ENCODE measurements around the gene KRTAP10-5.
"Not testable (repeated sequence)": the region's sequence is repeated elsewhere in the genome, so short reads cannot be mapped to it uniquely, and the experiment has no call there.

The KRTAP10-5 gene

DNA sequence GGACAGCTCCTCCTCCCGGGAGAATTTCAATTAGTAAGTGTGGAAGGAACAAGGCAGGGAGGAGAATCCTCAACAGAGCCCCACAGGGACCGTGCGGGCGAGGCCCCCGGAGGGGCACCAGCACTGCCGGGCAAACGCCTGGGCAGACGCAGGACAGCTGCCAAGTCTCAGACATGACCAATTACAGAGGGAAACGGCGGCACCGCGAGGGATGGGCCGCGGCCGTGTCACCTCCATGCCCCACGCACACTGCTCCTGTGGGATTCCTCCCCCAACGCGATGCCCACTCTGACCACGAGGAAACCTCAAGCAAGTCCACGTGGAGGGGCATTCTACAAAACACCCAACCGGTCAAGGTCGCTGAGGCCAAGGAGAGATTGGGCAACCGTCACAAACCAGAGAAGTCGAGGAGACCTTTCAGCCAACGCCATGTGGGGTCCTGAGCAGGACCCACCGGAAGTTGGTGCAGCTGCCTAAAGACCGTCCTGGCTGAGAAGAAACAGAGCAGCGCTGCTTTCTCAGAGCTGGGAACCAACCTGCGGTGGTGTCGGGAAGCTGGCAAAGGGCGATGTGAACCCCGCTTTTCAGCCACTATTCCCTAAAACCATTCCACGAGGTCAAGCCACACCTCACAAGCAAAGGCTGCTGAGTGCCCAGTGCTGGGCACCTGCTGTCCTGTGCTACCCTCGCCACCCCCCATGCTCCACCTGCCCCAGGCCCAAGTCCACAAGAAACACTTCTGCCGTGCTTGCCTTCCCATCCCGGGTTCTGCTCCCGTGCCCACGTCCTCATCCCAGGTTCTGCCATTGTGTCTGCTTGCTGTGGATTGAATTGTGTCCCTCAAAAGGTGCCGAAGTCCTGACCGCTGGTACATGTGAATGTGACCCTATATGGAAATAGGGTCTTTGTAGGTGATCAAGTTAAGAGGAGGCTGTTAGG is 8.3 kb downstream of the KRTAP10-5 start:
- no peak for DNase-seq (ENCODE audit: low spot score)

GRCh38 chr21:44571296-44571695 is 9.1 kb downstream of the KRTAP10-5 start:
- DNase-seq (ENCODE audit: low spot score), result no peak

GRCh38 chr21:44569861-44570517 is 10.4 kb downstream of the KRTAP10-5 start:
- DNase-seq (ENCODE audit: low spot score), result no peak

DNA sequence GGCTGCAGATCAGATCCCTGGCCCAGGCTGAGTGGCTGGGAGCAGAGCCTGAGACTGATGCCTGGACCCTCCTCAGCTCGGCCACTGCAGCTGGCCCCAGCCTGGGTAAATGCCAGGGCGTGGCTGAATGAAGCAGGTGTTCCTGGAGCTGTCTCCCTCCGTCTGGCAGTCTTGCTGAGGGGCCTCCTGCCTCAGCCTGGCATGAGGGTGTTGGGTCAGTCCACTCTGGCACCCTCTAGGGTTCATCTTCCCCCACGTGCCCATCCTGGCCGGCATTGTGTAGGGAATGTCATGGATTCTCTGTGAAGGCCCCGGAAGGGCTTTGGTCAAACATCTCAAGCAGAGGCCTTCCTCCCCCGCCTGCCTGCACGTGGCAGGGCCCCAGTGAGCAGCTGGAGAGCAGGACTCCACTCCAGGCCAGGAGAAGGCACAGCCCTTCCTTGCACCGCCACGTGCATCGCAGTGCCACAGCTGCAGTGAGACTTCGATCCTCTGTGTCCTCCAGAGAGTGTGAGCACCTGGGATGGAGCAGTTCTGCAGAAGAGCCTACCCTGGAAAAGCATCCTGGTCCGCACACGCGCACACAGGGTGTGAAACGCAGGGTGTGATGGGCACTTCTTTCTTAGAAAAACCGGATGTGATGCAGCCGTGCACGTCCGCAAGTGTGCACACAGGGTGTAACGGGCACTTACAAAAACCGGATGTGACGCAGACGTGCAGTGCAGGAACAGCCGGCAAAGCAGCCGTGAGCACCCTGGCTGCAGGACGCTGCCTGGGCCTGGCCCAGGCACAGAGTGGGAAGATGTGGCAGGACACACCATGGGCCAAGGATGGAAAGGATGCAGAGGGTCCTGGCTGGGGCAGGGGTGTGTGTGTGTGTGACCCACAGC is 11.5 kb downstream of the KRTAP10-5 start:
- no peak for DNase-seq (ENCODE audit: low spot score)

DNA sequence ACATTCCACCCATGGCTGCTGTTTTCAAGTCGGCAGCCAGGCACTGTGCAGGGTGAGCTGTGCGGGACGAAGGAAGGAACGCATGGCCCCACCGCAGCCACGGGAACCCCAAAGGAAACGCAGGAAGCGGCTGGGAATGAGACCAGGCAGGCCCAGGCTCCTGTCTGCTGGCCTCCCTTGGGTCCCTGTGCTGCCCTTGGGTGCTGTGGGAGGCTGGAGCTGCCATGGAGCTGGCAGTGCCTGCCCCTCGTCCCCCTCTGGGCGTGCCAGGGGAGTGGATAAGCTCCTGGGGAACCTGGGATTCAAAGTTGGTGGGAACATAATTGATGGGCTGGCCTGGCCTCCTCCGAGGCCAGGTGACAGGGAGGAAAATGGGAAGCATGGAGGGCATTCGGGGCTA is 12.1 kb downstream of the KRTAP10-5 start:
- DNase-seq (ENCODE audit: low spot score), result no peak

- DNase-seq (ENCODE audit: low spot score), result no peak
Measured at GRCh38 chr21:44567481-44568171, 12.8 kb downstream of the KRTAP10-5 start.

- no peak for DNase-seq (ENCODE audit: low spot score)
Measured at GRCh38 chr21:44566403-44566802, 14.0 kb downstream of the KRTAP10-5 start.

DNA sequence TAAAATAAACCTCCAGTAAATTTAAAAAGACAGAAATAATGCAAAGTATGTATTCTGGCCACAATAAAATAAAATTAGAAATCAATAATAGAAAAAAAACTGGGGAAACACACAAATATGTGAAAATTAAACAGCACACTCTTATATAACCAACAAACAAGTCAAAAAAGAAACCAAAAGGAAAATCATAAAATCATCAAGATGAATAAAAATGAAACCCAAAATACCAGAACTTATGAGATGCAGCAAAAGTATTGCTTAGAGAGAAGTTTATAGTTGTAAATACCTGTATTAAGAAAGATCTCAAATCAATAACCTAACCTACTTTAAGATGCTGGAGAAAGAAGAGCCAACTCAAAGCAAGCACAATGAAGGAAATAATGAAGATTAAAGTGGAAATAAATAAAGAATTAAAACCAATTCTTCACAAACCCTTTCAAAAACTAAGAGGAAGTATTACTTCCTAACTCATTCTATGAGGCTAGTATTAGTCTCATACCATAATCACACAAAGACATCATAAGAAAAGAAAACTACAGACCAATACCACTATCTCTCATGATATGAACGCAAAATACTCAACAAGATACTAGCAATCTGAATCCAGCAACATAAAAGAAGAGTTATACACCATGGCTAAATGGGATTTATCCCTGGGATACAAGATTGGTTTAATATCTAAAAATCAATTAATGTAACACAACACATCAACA is 15.4 kb downstream of the KRTAP10-5 start:
- DNase-seq (ENCODE audit: low spot score), result no peak

DNA sequence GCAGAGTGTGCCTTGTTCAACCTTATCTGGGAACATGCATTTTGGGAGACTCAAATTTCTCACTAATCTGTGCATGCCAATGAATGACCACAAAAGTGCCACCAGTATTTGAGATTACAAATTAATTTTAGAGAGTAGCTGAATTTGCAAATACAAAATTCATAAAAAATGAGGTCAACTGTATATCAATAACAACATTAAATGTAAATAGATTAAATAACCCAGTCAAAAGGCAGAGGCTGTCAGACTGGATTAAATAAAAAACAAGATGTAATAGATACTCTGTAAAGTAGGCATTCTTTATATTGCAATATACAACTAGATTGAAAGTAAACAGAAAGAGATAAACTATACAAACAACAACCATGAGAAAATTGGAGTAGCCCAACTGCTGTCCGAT is 16.3 kb downstream of the KRTAP10-5 start:
- no peak for DNase-seq (ENCODE audit: low spot score)

- DNase-seq (ENCODE audit: low spot score), result no peak
Measured at GRCh38 chr21:44558695-44559094, 21.7 kb downstream of the KRTAP10-5 start, which contains the start of gene KRTAP10-3. TSS of gene KRTAP10-3 (minus strand) at chr21:44558795. CDS start at chr21:44558715, 80 bp downstream.

DNA sequence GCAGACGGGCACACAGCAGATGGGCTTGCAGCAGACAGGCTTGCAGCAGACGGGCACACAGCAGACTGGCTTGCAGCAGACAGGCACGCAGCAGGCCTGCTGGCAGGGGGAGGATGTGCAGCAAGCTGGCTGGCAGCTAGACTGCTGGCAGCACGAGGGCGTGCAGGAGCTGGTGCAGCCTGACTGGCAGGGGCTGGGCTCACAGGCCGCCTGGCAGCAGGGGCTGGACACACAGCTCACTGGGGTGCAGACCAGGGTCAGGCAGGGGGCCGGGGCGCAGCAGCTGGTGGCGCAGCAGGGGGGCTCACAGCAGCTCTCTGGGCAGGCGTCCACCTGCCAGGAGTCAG is 22.1 kb downstream of the KRTAP10-5 start:
- DNase-seq (ENCODE audit: low spot score), result not testable (repeated sequence)

DNA sequence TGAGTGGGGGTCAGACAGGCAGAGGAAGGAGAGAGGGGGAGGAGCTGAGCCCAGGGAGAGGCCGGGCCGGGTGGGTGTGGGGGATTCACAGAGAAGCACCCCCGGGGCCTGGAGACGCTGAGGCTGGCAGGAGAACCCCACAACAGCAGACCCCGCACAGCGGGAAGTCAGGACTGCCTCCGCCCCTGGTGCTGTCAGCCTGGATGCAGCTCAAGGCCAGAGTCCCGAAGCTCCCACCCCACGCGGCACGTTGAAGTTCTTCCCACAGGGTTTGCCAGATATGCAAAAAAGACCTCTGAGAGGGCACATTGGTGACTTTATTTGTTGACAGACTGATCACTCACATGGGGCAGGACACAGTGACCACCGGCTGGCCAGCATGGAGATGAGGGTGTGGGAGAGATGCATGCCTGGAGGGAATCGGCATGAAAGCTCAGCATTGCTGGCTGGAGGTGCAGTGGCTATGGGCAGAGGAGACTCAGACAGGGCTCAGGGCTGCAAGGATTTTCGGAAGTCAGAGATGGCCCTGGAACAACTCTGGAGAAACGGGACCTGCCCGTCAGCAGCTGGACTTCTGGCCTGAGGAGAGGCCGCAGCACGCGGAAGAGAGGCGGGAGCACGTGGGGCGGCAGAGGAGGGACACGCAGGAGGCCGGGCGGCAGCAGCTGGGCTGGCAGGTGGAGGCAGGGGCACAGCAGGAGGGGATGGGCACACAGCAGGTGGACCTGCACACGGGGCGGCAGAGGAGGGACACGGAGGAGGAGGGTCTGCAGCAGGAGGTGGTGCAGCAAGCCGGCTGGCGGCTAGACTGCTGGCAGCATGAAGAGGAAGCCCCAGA is 22.7 kb downstream of the KRTAP10-5 start:
- no peak for DNase-seq (ENCODE audit: low spot score)

- DNase-seq (ENCODE audit: low spot score), result no peak
Measured at GRCh38 chr21:44556879-44557278, 23.5 kb downstream of the KRTAP10-5 start.

- no peak for DNase-seq (ENCODE audit: low spot score)
Measured at GRCh38 chr21:44555200-44555875, 25.1 kb downstream of the KRTAP10-5 start.

GRCh38 chr21:44552681-44553080 is 27.7 kb downstream of the KRTAP10-5 start:
- no peak for DNase-seq (ENCODE audit: low spot score)

DNA sequence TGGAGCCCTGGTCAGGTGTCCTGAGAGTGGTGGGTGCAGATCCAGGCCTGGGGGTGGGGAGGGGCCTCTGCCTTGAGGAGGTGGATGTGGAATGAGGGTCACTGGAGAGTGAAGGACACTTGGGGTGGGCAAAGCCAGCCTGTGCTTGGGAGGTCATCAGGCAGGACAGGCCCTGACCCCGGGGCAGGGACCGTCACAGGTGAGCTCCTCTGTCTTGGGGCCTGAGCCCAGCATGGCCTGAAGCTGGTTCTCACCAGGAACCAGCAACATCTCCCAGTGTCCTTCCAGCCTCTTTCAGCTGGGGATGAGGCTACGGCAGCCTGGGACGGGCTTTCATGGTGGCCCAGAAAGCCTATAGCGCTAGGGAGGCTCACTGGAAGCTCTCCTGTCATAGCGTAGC is 28.3 kb downstream of the KRTAP10-5 start:
- no peak for DNase-seq (ENCODE audit: low spot score)

DNA sequence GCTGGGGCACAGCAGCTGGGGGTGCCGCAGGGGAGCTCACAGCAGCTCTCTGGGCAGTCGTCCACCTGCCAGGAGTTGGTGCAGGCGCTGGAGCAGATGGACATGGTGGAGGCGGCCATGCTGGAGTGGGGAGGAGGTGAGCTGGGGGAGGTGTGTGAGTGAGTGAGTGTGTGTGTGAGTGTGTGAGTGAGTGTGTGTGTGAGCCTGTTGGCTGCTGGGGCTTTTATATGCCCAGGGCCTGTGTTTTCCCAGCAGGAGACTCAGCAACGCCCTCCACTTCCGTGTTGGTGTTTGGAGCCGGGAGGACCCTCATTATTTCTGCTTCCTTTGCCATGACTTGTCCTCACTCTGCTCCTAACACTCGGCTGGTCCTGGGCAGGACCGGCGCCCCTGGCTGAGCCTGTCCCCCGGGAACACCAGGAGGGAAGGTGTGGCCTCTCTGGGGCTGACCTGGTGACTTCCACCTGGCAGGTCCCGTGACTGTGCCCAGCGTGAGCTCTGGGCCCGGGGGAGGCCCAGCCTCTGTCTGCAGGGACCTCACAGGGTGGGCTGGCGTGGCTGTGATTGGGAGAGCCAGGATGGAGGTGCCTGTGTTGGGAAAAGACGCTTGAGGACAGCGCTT is 29.0 kb downstream of the KRTAP10-5 start, which contains the start of gene KRTAP10-2:
Gene KRTAP10-2 (minus strand): TSS at position 166 of the 622 bp plus-strand sequence. CDS start 47 bp downstream, at position 119.
- no peak for DNase-seq (ENCODE audit: low spot score)

GRCh38 chr21:44550807-44551206 is 29.6 kb downstream of the KRTAP10-5 start:
- DNase-seq (ENCODE audit: low spot score), result no peak

DNA sequence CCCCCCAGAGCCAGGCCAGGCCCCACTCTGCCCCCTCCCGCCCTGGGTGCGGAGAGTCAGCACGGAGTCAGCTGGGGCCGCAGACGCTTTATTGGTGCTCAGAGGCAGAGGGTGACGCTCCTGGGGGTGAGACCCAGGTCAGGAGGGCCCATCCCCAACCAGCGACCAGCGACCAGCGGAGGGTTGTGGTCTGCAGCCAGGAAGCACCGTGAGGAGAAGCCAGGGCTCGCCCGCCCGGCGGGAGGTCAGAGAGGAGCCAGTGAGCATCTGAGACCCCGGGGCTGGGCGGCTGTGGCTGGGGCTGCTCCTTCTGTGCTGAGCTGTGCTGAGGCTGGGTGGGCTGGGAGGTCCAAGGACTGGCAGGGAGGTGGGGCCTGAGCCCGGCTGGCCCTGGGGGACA is 30.1 kb downstream of the KRTAP10-5 start:
- not testable (repeated sequence) for DNase-seq (ENCODE audit: low spot score)
